Astrocyte (in vitro differentiated cells and primary cell): ENCODE measurements around the gene TPO.

Source experiments
- EZH2 ChIP-seq: IDR thresholded peaks from 2 replicates; pipeline ENCODE4 v1.6.1; 2012; ENCODE audit warnings: mild to moderate bottlenecking, low read length, inconsistent platforms; ENCODE audit not compliant: insufficient read depth
- TF ChIP-seq, protein P1 (sequence below): IDR thresholded peaks from 2 replicates; pipeline ENCODE4 v1.5.1; 2011; ENCODE audit warnings: low read depth, mild to moderate bottlenecking, inconsistent platforms, low read length, moderate library complexity; ENCODE audit not compliant: insufficient read depth

DNA sequence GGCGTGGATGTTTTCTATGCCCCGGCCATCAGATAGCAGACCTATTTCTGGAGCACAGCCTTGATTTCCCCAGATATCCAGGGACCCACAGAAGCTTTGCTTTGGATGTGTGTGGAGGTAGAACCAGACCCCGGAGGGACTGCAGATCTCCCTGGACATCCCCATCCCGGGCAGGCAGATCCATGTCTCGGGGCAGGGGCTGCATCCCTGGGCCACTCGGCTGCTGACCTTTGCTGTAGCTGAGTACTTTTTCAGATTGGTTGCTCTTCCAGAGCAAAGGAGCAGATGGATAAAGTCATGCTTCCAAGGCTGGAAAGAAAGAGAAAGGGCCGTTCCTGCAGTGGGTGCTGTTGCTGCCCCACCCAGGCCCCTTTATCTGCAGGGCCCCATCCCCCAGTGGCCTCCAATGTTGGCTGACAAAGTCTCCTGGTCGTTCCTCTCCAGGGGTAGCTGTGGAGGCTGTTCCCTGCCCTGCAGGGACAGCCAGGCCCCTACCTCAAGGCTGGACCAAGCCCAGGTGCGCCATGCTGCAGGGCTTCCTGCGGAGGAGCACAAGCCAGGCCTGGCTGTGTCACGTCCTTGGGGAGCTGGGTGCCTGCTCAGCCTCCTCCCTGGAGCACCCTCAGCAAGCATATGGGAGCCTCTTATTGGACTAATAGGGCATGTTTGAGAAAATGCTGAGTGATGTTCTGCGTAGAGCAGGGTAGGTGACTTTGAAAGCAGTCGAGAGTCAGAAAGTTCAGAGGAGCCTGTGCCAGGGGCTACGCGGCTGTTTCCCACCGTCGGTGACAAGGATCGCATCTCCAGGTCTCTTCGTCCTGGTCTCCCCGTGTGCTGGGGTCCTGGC lies 68.4 kb downstream of the TPO start:
- TF ChIP-seq, protein P1, sequence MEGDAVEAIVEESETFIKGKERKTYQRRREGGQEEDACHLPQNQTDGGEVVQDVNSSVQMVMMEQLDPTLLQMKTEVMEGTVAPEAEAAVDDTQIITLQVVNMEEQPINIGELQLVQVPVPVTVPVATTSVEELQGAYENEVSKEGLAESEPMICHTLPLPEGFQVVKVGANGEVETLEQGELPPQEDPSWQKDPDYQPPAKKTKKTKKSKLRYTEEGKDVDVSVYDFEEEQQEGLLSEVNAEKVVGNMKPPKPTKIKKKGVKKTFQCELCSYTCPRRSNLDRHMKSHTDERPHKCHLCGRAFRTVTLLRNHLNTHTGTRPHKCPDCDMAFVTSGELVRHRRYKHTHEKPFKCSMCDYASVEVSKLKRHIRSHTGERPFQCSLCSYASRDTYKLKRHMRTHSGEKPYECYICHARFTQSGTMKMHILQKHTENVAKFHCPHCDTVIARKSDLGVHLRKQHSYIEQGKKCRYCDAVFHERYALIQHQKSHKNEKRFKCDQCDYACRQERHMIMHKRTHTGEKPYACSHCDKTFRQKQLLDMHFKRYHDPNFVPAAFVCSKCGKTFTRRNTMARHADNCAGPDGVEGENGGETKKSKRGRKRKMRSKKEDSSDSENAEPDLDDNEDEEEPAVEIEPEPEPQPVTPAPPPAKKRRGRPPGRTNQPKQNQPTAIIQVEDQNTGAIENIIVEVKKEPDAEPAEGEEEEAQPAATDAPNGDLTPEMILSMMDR: no peak
- TF ChIP-seq EZH2: no peak
